NCI-H146 treated with DMSO at 0.1 percent for 48 hours (cell line): Measurements from ENCODE around the gene TAS2R4.
"Not testable (repeated sequence)": the region's sequence is repeated elsewhere in the genome, so short reads cannot be mapped to it uniquely, and the experiment has no call there.

Source experiments
- DNase-seq: peaks from one replicate; lab custom pipeline; 2025; ENCODE audit not compliant: unreplicated experiment; lab: John Stamatoyannopoulos, UW

Gene TAS2R4

GRCh38 chr7:141822432-141822831 is 46.0 kb downstream of the TAS2R4 start:
- not testable (repeated sequence) for DNase-seq
